OCI-LY7 (cell line): ENCODE results near the gene TPPP3. TPM values are rescaled to one million over a fixed set of nuclear protein-coding genes. Genes with fewer than 3 reads are reported as not detected.
A peak's percentile ranks its signal among the peaks of the same experiment; 100 is the strongest.
"Not testable (repeated sequence)": the region's sequence is repeated elsewhere in the genome, so short reads cannot be mapped to it uniquely, and the experiment has no call there.

ENCODE experiments used
- BruUV-seq: library from RNA; stranded (reverse); fragments of 400-500 nt; replicated peaks from 2 replicates; lab custom pipeline; 2021; lab: Mats Ljungman, UMichigan
- CTCF ChIA-PET: fragments of 300-600 bp; sonication (Branson Sonifier 250); formaldehyde crosslinking; loops from one replicate; lab custom pipeline; 2022; ENCODE audit warnings: antibody characterized with exemption; ENCODE audit not compliant: unreplicated experiment; lab: Charles Lee
- POLR2A ChIA-PET: fragments of 300-600 bp; sonication (Branson Sonifier 250); formaldehyde crosslinking; loops from one replicate; lab custom pipeline; 2022; ENCODE audit warnings: antibody characterized with exemption; lab: Charles Lee
- DNase-seq: peaks from one replicate; pipeline ENCODE4 v3.0.0-alpha.2; 2015; ENCODE audit warnings: low spot score
- H2AFZ ChIP-seq: fragments of 200-600 bp; sonication (generic), shearing (Covaris generic); 2 replicates; pipeline ENCODE4 v1.6.1; 2014; ENCODE audit warnings: mild to moderate bottlenecking, antibody characterized with exemption, low read length, moderate library complexity
- H3K27ac ChIP-seq: fragments of 200-600 bp; sonication (generic); 2 replicates; pipeline ENCODE4 v1.5.1; 2014; ENCODE audit warnings: mixed run types, low read depth, mild to moderate bottlenecking, moderate library complexity, low read length, inconsistent platforms; ENCODE audit not compliant: poor library complexity, severe bottlenecking
- H3K36me3 ChIP-seq: fragments of 200-600 bp; sonication (generic); 2 replicates; pipeline ENCODE4 v1.6.1; 2014; ENCODE audit warnings: mild to moderate bottlenecking, antibody characterized with exemption, low read length, moderate library complexity, mixed read lengths; ENCODE audit not compliant: insufficient read depth
- H3K4me1 ChIP-seq: fragments of 200-600 bp; sonication (generic); 2 replicates; pipeline ENCODE4 v1.5.1; 2014; ENCODE audit warnings: mild to moderate bottlenecking, low read length; ENCODE audit not compliant: insufficient read depth, poor library complexity, severe bottlenecking
- H3K4me2 ChIP-seq: fragments of 200-600 bp; sonication (generic); 2 replicates; pipeline ENCODE4 v1.6.1; 2014; ENCODE audit warnings: mild to moderate bottlenecking, low read length
- H3K4me3 ChIP-seq: fragments of 200-600 bp; sonication (generic); 2 replicates; pipeline ENCODE4 v1.5.1; 2014; ENCODE audit warnings: mild to moderate bottlenecking, low read depth, low read length; ENCODE audit not compliant: poor library complexity, severe bottlenecking
- H3K79me2 ChIP-seq: fragments of 200-600 bp; sonication (generic); 2 replicates; pipeline ENCODE4 v1.6.1; 2016; ENCODE audit warnings: low read depth, mild to moderate bottlenecking, low read length, moderate library complexity, mixed read lengths; ENCODE audit not compliant: insufficient read depth
- H3K9me2 ChIP-seq: fragments of 200-600 bp; sonication (generic); 2 replicates; pipeline ENCODE4 v1.6.1; 2016; ENCODE audit warnings: mild to moderate bottlenecking, low read length, mixed read lengths; ENCODE audit not compliant: insufficient read depth
- H3K9me3 ChIP-seq: fragments of 200-600 bp; sonication (generic); 2 replicates; pipeline ENCODE4 v1.6.1; 2014; ENCODE audit warnings: mild to moderate bottlenecking, mixed run types, low read length, mixed read lengths
- H4K20me1 ChIP-seq: fragments of 200-600 bp; sonication (generic); 2 replicates; pipeline ENCODE4 v1.6.1; 2014; ENCODE audit warnings: mild to moderate bottlenecking, antibody characterized with exemption, low read length, moderate library complexity, mixed read lengths; ENCODE audit not compliant: insufficient read depth
- CTCF ChIP-seq: fragments of 200-600 bp; sonication (generic); conservative IDR thresholded peaks from 2 replicates; pipeline ENCODE4 v1.5.1; 2014; ENCODE audit warnings: mild to moderate bottlenecking, antibody characterized with exemption, low read length, moderate library complexity, mixed read lengths
- EZH2phosphoT487 ChIP-seq: fragments of 200-600 bp; sonication (generic); IDR thresholded peaks from 2 replicates; pipeline ENCODE4 v1.6.1; 2018; ENCODE audit warnings: low read depth, borderline replicate concordance, mild to moderate bottlenecking, mixed run types, antibody characterized with exemption, low read length, moderate library complexity, mixed read lengths
- intact Hi-C: fragments of 100-400 bp; cut with micrococcal nuclease; formaldehyde crosslinking; loops from one replicate; pipeline ENCODE4 v1.10.0; 2022; ENCODE audit not compliant: unreplicated experiment
- total RNA-seq, 2 experiments: library from RNA; depleted of rRNA in 1 of 2; stranded (reverse); fragments of >200 nt in 1 of 2; shearing (Covaris generic) in 1 of 2; gene quantifications; 2 replicates each; pipeline ENCODE4 v1.2.3, GENCODE V29; 2014 to 2022

TPPP3 gene
- total RNA-seq, 2 experiments from 2014 or later = not detected

GRCh38 chr16:67378642-67379041, 14.7 kb downstream of the TPPP3 start:
- BruUV-seq = no TSS peak
- H3K4me3 ChIP-seq = no peak overlapping the region
- no peaks in the 10 kb centered on the region for H3K4me1 ChIP-seq
- intact Hi-C loops = no loop called here
- H4K20me1 ChIP-seq = no peaks in the 10 kb centered on the region
- no peaks in the 10 kb centered on the region for H3K9me3 ChIP-seq
- no peak overlapping the region for H3K27ac ChIP-seq
- H3K9me2 ChIP-seq = no peaks in the 10 kb centered on the region
- H3K4me2 ChIP-seq = no peak overlapping the region
- no peaks in the 10 kb centered on the region for H3K36me3 ChIP-seq
- H3K79me2 ChIP-seq = no peaks in the 10 kb centered on the region
- CTCF ChIA-PET = no interaction called here
- POLR2A ChIA-PET = interaction anchor here (0.6 to 1.2 kb wide), 2 partner anchors 10 to 65 kb away, joined by 3 read pairs; no protein-coding TSS in a partner anchor
- no peak overlapping the region for H2AFZ ChIP-seq
- DNase-seq = no peak
- TF ChIP-seq EZH2phosphoT487 (no peak), CTCF (no peak)

GRCh38 chr16:67376012-67376411, 17.3 kb downstream of the TPPP3 start:
- H3K4me2 ChIP-seq, H4K20me1 ChIP-seq, POLR2A ChIA-PET, DNase-seq, CTCF ChIA-PET, H3K27ac ChIP-seq, H3K9me3 ChIP-seq, H3K4me1 ChIP-seq, H3K36me3 ChIP-seq, H3K4me3 ChIP-seq, H2AFZ ChIP-seq, H3K79me2 ChIP-seq, H3K9me2 ChIP-seq, intact Hi-C loops, BruUV-seq: not testable (repeated sequence)

GRCh38 chr16:67372664-67373063, 20.6 kb downstream of the TPPP3 start:
- intact Hi-C loops = no loop called here
- no TSS peak for BruUV-seq
- H3K9me3 ChIP-seq = peaks cover 4% of the 10 kb centered on the region; the same call in 1 of the 2 replicates

More at GRCh38 chr16:67372664-67373063, 20.6 kb downstream of the TPPP3 start:
- POLR2A ChIA-PET = no interaction called here
- no peak overlapping the region for H3K27ac ChIP-seq
- H3K79me2 ChIP-seq = no peaks in the 10 kb centered on the region
- TF ChIP-seq EZH2phosphoT487 = no peak
- TF ChIP-seq CTCF = peak; percentile 73
- peak; percentile 16 for DNase-seq
- H3K4me3 ChIP-seq = no peak overlapping the region
- H3K4me2 ChIP-seq = no peak overlapping the region
- no peak overlapping the region for H2AFZ ChIP-seq
- no peaks in the 10 kb centered on the region for H4K20me1 ChIP-seq
- CTCF ChIA-PET = no interaction called here
- no peaks in the 10 kb centered on the region for H3K36me3 ChIP-seq
- no peaks in the 10 kb centered on the region for H3K4me1 ChIP-seq
- no peaks in the 10 kb centered on the region for H3K9me2 ChIP-seq
